H1 (cell line): ENCODE results near the gene PEPD. TPM values are rescaled to one million over a fixed set of nuclear protein-coding genes. Genes with fewer than 3 reads are reported as not detected.

ENCODE experiments used
- polyA plus RNA-seq, 7 experiments: library from polyadenylated mRNA; depleted of rRNA in 3 of 7; stranded (reverse) in 5 of 7; unstranded in 2 of 7; fragments of >200 nt in 5 of 7; fragments of 200-250 nt in 2 of 7; gene quantifications; 1 replicate in 5 of 7; 2 replicates in 1 of 7; 4 replicates in 1 of 7; pipeline versions ENCODE4 v1.2.1 to v1.2.3, GENCODE V29; 2011 to 2013; ENCODE audit warnings: missing spikeins in 2 of 7, mixed read lengths in 2 of 7
- total RNA-seq: library from RNA; stranded (reverse); fragmentation: NEBNext Ultra II Directional; extraction: Animal tissue kit (Norgen Biotek cat#: 25700); gene quantifications from 2 replicates; pipeline ENCODE4 v1.2.1, GENCODE V29; 2021
- TF ChIP-seq, protein P1 (sequence below): fragments of 300-600 bp; sonication (generic); IDR thresholded peaks from 2 replicates; pipeline ENCODE4 v1.7.1; 2012; ENCODE audit warnings: low read length, moderate library complexity, mild to moderate bottlenecking, inconsistent platforms; ENCODE audit not compliant: insufficient replicate concordance

Gene PEPD
- total and polyA plus RNA-seq, 2 of the 8 experiments (the other 6 are each of a cell fraction or from before 2014, with no cell fraction given): 84.1 to 178 TPM

DNA sequence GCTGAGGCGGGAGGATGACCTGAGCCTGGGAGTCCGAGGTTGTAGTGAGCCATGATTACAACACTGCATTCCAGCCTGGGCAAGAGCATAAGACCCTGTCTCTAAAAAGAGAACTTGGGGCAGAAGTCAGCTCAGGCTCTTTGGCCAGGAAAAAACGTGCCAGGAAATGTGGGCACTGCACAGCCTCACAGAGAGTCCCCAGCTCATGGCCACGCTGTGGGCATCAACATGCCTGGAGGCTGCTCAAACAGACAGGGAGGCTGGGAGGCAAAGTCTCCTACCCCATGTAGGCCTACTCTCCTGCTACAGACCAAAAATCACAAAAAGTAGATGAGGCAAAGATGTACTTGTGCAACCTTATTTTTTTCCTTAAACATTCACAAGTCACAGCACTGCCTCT is 49.4 kb downstream of the PEPD start (continued):
- TF ChIP-seq, protein P1, sequence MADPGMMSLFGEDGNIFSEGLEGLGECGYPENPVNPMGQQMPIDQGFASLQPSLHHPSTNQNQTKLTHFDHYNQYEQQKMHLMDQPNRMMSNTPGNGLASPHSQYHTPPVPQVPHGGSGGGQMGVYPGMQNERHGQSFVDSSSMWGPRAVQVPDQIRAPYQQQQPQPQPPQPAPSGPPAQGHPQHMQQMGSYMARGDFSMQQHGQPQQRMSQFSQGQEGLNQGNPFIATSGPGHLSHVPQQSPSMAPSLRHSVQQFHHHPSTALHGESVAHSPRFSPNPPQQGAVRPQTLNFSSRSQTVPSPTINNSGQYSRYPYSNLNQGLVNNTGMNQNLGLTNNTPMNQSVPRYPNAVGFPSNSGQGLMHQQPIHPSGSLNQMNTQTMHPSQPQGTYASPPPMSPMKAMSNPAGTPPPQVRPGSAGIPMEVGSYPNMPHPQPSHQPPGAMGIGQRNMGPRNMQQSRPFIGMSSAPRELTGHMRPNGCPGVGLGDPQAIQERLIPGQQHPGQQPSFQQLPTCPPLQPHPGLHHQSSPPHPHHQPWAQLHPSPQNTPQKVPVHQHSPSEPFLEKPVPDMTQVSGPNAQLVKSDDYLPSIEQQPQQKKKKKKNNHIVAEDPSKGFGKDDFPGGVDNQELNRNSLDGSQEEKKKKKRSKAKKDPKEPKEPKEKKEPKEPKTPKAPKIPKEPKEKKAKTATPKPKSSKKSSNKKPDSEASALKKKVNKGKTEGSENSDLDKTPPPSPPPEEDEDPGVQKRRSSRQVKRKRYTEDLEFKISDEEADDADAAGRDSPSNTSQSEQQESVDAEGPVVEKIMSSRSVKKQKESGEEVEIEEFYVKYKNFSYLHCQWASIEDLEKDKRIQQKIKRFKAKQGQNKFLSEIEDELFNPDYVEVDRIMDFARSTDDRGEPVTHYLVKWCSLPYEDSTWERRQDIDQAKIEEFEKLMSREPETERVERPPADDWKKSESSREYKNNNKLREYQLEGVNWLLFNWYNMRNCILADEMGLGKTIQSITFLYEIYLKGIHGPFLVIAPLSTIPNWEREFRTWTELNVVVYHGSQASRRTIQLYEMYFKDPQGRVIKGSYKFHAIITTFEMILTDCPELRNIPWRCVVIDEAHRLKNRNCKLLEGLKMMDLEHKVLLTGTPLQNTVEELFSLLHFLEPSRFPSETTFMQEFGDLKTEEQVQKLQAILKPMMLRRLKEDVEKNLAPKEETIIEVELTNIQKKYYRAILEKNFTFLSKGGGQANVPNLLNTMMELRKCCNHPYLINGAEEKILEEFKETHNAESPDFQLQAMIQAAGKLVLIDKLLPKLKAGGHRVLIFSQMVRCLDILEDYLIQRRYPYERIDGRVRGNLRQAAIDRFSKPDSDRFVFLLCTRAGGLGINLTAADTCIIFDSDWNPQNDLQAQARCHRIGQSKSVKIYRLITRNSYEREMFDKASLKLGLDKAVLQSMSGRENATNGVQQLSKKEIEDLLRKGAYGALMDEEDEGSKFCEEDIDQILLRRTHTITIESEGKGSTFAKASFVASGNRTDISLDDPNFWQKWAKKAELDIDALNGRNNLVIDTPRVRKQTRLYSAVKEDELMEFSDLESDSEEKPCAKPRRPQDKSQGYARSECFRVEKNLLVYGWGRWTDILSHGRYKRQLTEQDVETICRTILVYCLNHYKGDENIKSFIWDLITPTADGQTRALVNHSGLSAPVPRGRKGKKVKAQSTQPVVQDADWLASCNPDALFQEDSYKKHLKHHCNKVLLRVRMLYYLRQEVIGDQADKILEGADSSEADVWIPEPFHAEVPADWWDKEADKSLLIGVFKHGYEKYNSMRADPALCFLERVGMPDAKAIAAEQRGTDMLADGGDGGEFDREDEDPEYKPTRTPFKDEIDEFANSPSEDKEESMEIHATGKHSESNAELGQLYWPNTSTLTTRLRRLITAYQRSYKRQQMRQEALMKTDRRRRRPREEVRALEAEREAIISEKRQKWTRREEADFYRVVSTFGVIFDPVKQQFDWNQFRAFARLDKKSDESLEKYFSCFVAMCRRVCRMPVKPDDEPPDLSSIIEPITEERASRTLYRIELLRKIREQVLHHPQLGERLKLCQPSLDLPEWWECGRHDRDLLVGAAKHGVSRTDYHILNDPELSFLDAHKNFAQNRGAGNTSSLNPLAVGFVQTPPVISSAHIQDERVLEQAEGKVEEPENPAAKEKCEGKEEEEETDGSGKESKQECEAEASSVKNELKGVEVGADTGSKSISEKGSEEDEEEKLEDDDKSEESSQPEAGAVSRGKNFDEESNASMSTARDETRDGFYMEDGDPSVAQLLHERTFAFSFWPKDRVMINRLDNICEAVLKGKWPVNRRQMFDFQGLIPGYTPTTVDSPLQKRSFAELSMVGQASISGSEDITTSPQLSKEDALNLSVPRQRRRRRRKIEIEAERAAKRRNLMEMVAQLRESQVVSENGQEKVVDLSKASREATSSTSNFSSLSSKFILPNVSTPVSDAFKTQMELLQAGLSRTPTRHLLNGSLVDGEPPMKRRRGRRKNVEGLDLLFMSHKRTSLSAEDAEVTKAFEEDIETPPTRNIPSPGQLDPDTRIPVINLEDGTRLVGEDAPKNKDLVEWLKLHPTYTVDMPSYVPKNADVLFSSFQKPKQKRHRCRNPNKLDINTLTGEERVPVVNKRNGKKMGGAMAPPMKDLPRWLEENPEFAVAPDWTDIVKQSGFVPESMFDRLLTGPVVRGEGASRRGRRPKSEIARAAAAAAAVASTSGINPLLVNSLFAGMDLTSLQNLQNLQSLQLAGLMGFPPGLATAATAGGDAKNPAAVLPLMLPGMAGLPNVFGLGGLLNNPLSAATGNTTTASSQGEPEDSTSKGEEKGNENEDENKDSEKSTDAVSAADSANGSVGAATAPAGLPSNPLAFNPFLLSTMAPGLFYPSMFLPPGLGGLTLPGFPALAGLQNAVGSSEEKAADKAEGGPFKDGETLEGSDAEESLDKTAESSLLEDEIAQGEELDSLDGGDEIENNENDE: no peak
